Spinal cord (tissue), 10 donors: Measurements from ENCODE around the gene TEX13D. TPM values are rescaled to one million over a fixed set of nuclear protein-coding genes. Genes with fewer than 3 reads are reported as not detected.
"Not testable (repeated sequence)": the region's sequence is repeated elsewhere in the genome, so short reads cannot be mapped to it uniquely, and the experiment has no call there.

Experiments
- DNase-seq, 6 donors: peaks; one replicate each; pipeline versions ENCODE4 v3.0.0 to v3.0.0-alpha.2; 2013 to 2015; ENCODE audit warnings: low spot score in 6 of 6, low read depth in 4 of 6
- H3K27ac ChIP-seq: one replicate; pipeline ENCODE4 v1.5.1; 2013; ENCODE audit warnings: low read depth, low read length, control low read depth
- H3K27me3 ChIP-seq: one replicate; pipeline ENCODE4 v1.6.1; 2013; ENCODE audit warnings: low read length; ENCODE audit not compliant: control insufficient read depth, insufficient read depth
- H3K36me3 ChIP-seq: one replicate; pipeline ENCODE4 v1.6.1; 2013; ENCODE audit warnings: low read length; ENCODE audit not compliant: control insufficient read depth, insufficient read depth
- H3K4me1 ChIP-seq: one replicate; pipeline ENCODE4 v1.6.1; 2013; ENCODE audit warnings: low read length; ENCODE audit not compliant: control insufficient read depth, insufficient read depth
- H3K4me3 ChIP-seq: one replicate; pipeline ENCODE4 v1.5.1; 2013; ENCODE audit warnings: low read depth, low read length, control low read depth
- H3K9me3 ChIP-seq: one replicate; pipeline ENCODE4 v1.6.1; 2013; ENCODE audit warnings: low read length; ENCODE audit not compliant: control insufficient read depth, insufficient read depth
- WGBS: methylation state at CpG from one replicate; pipeline ENCODE4 v1.1.5; 2013; ENCODE audit warnings: missing lambda C conversion rate; ENCODE audit not compliant: insufficient coverage; 5-methylcytosine and 5-hydroxymethylcytosine counted together
- polyA plus RNA-seq, 2 donors: library from polyadenylated mRNA; unstranded; fragments of 120-200 nt; gene quantifications; one replicate each; pipeline ENCODE4 v1.2.1, GENCODE V29; 2013; ENCODE audit not compliant: insufficient read length in 2 of 2
- total RNA-seq, 2 donors: library from RNA; depleted of rRNA in 1 of 2; stranded (reverse); fragments of 120-200 nt in 1 of 2; fragments of >200 nt in 1 of 2; gene quantifications; one replicate each; pipeline versions ENCODE4 v1.2.3 to v1.2.4, GENCODE V29; 2013 to 2014
- donor health status: healthy.

The TEX13D gene
- total and polyA plus RNA-seq, 4 donors: not detected

DNA sequence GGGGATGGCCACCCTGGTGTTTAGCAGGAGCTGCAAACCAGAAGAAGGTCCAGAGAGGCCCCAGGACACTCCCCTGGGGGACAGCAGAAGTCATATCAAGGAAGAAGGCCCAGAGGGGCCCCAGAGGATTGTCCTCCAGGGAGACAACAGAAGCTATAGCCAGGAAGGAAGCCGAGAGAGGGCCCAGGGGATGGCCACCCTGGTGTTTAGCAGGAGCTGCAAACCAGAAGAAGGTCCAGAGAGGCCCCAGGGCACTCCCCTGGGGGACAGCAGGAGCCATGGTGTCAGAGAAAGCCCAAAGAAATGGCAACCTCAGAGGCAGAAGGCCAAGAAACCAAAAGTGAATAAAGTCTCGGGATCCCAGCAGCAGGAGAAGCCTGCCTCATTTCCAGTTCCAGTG lies 2.1 kb downstream of the TEX13D start:
- not testable (repeated sequence) for H3K4me1 ChIP-seq, H3K36me3 ChIP-seq, H3K4me3 ChIP-seq, H3K9me3 ChIP-seq, DNase-seq, H3K27ac ChIP-seq, H3K27me3 ChIP-seq
- WGBS: 56% methylated on average over 2 of the region's 2 CpGs

DNA sequence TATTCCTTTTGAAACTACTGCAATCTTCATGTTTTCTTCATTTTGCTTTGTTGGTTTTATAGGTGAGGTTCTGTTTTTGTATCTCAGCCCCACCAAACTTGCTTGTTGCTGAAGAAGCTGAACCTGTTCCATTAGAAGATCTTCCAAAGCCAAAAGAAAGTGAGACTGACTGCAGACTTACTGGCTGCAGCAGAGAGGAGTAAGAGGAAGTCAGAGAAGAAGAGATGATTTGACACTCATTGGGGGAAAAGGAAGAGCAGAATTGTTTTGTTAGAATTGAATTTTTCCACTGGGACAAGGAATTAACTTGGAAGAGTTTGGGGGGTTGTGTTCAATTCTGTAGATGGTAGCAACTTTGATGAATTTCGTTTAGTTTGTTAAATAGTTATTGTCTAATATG lies 3.1 kb downstream of the TEX13D start:
- DNase-seq: no peak
- H3K36me3 ChIP-seq: peaks cover 4% of the 10 kb centered on the region
- no peak overlapping the region for H3K4me3 ChIP-seq
- no peaks in the 10 kb centered on the region for H3K4me1 ChIP-seq
- no peaks in the 10 kb centered on the region for H3K9me3 ChIP-seq
- H3K27me3 ChIP-seq: no peaks in the 10 kb centered on the region
- WGBS: 20% methylated on average over 1 of the region's 1 CpG
- H3K27ac ChIP-seq: no peak overlapping the region

DNA sequence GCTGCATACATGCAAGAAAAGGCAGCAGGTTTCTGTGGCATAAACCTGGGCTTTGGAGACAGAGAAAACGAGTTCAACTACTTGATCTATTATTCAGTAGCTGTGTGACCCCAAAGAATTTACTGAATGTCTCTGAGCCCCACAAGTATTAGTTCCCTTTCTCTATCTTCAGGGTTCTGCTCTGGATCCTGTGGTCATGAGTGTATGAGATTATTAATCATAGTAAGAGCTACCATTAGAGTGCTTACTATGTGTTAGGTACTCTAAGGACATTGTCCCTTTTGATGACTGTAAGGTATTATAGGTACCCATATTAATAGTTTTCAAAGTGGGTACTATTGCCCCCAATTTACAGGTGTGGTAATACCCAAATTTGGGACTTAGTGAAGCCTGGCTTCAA lies 5.5 kb downstream of the TEX13D start:
- DNase-seq: no peak
- Histone ChIP-seq H3K9me3 (no peaks in the 10 kb centered on the region), H3K4me3 (no peak overlapping the region), H3K4me1 (no peaks in the 10 kb centered on the region), H3K36me3 (peaks cover 3% of the 10 kb centered on the region), H3K27me3 (no peaks in the 10 kb centered on the region), H3K27ac (no peak overlapping the region)
- 20% methylated on average over 1 of the region's 1 CpG for WGBS

DNA sequence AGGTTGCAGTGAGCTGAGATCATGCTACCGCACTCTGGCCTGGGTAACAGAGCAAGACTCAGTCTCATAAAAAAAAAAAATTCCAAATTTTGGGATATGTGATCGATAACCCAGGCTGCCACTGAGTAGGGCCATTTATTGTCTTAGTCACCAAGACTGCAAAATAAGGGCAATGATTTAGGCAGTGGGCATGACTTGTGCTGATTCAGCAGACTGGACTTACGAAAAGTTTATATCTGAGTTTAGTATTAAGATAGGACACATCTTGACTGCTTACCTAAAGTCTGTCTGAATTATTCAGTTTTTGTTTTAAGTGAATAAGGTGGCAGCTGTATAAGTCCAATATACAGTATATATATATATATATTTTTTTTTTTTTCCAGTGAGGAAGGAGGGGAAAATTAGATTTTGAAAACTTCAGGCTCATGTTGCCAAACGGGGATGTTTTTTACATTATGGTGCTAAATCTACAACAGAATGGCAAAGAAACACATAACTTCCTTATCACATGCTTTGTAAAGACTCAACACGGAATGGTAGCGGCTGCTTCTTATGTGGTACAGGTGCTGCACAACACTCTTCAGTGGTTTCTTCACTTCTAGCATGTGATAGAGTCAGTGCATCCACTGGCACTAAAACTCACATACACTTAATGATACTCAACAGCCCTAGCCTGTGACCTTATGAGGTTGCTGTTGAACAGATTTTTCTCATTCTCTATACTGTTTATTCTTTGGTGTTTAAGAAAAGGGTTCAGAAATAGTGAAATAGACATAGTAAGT lies 6.5 kb downstream of the TEX13D start:
- no peak overlapping the region for H3K27ac ChIP-seq
- H3K4me3 ChIP-seq: no peak overlapping the region
- no peaks in the 10 kb centered on the region for H3K36me3 ChIP-seq
- WGBS: 81% methylated on average over 3 of the region's 6 CpGs
- no peaks in the 10 kb centered on the region for H3K9me3 ChIP-seq
- no peak for DNase-seq
- H3K27me3 ChIP-seq: no peaks in the 10 kb centered on the region
- no peaks in the 10 kb centered on the region for H3K4me1 ChIP-seq

DNA sequence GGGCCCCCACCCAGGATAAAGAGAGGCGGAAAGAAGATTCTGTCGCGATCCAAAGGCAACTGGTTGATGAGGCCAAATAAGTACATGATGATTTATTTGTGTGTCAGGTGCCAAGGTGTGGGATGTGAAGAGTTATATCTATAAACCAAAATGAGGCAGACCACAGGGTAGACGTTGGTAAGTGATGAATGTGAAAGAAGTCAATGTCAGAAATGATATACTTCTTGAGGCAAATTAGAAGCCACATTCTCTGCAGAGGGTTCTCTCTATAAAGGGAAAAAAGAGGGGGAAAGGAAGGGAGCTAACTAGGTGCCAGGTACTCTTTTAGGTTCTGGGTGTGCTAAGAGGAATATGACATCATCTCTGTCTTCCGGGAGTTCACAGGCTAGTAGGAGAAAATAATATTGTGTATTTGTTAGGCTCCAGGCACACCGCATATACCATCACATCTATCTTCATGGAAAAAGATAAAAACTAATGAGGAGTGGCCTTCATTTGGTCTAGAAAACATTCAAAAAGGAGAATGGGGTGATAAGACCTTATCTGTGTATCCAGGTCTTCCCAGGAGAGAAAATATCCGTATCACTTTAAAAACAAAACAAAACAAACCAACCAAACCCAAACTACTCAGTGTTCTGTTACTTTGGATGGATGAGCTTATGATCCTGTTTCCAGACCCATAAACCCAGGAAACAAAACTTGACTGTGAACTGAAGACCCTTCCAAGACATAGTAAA lies 9.1 kb downstream of the TEX13D start:
- Histone ChIP-seq H3K36me3 (no peaks in the 10 kb centered on the region), H3K27ac (no peak overlapping the region), H3K9me3 (no peaks in the 10 kb centered on the region), H3K4me3 (no peak overlapping the region), H3K4me1 (no peaks in the 10 kb centered on the region), H3K27me3 (no peaks in the 10 kb centered on the region)
- 61% methylated on average over 4 of the region's 7 CpGs for WGBS
- DNase-seq: no peak

DNA sequence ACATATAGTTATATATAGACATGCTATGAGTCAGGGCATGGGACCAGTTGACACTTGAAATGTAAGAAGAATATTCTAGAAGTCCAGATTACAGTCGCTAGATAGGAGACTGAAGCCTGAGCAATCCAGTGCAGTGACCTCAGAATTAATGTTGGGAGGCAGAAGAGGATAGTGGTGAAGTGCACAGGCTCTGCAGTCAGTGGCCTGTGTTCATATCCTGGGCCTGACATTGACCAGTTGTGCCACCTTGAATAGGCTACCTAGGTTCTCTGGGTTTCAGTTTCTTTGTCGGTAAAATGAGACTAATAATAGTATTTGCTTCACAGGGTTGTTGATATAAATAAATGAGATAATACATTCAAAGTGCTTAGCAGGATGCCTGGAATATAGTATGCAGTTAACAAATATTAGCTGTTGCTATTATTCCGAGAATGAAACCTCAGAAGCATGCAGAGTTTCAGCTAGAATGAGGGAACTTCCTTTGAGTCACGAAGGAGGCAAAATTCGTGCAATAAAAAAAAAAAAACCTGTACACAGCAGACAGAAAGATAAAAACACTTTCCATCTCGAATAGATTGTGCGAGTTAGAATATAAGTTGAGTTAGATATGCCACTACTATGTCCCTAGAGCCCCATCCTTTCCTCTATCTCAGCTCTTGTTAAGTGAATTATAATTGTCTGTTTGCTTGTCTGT lies 9.9 kb downstream of the TEX13D start:
- Histone ChIP-seq H3K36me3 (no peaks in the 10 kb centered on the region), H3K27me3 (no peaks in the 10 kb centered on the region), H3K4me3 (no peak overlapping the region), H3K27ac (no peak overlapping the region), H3K4me1 (no peaks in the 10 kb centered on the region), H3K9me3 (no peaks in the 10 kb centered on the region)
- 50% methylated on average over 1 of the region's 7 CpGs for WGBS
- no peak for DNase-seq

DNA sequence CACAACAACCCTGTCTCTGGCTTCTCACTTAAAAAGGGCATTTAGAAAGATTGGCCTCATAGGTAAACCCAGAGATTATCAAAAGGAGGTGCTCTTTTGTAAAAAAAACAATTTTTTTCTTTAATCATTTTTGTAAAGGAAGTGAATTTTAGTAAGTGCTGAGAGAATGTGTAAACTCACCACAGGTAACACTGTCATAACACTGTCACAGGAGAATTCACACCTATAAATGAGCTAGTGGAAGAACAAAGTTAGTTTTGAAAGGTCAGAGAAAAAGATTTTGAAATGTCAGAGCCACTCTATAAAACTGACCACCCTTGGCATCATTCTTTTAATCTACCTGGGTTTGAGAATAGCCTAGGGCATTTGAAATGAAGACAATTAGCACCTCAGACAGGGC lies 10.6 kb downstream of the TEX13D start:
- Histone ChIP-seq H3K27ac (no peak overlapping the region), H3K4me3 (no peak overlapping the region), H3K4me1 (no peaks in the 10 kb centered on the region), H3K27me3 (no peaks in the 10 kb centered on the region), H3K36me3 (no peaks in the 10 kb centered on the region), H3K9me3 (no peaks in the 10 kb centered on the region)
- no peak for DNase-seq

DNA sequence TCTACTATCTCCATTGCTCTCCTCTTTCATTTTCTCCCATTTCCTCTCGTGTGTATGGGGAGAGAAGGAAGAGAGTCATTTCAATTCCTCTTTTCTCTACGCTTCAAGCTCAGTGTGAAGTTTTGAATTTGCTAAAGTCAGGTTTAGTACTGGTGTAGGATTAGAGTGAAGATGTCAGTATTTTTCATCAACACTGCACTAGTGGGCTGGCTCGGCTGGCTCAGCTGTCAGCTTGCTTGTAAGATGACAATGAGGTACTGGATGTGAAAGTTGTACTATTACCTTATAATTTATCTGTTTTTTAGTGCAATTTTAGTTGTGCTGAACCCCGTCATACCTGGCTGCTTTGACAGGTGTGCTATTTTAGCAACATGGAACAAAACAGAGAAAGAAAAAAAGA lies 11.8 kb downstream of the TEX13D start:
- 50% methylated on average over 1 of the region's 4 CpGs for WGBS
- no peaks in the 10 kb centered on the region for H3K36me3 ChIP-seq
- H3K4me1 ChIP-seq: no peaks in the 10 kb centered on the region
- H3K4me3 ChIP-seq: no peak overlapping the region
- H3K27ac ChIP-seq: no peak overlapping the region
- no peak for DNase-seq
- H3K9me3 ChIP-seq: no peaks in the 10 kb centered on the region
- H3K27me3 ChIP-seq: no peaks in the 10 kb centered on the region

DNA sequence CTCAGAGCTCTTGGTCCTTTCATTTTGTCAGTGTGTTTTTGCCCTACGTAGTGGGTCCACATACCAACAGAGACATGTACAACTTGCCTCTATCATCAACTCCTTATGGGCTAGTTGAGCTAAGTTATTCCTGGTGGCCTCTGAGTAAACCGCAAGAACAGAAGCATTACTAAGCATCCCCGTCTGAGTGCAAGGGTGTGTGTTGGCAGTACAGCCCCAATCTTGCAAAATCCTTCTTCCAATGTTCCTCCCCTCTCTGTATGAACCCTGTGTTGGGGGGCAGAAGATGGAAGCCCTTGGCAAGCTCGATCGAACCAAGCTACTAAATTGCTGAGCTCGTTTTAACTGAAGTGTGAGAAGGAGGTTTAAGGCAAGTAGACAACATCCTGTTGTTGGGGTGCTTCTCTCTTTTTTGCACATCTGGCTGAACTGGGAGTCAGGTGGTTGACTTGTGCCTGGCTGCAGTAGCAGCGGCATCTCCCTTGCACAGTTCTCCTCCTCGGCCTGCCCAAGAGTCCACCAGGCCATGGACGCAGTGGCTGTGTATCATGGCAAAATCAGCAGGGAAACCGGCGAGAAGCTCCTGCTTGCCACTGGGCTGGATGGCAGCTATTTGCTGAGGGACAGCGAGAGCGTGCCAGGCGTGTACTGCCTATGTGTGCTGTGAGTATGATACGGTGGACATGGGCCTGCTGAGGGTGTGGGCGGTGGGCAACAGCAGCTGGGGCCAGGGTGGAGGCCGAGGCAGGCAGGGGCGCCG lies 13.8 kb downstream of the TEX13D start, which contains the start of gene SH2D1A:
TSS of gene SH2D1A (plus strand) at position 447 of the 760 bp plus-strand sequence. CDS start at position 527, 80 bp downstream.
- no peak for DNase-seq
- 83% methylated on average over 17 of the region's 19 CpGs for WGBS
- H3K27me3 ChIP-seq: no peaks in the 10 kb centered on the region

More for the DNA sequence above, 13.8 kb downstream of the TEX13D start, which contains the start of gene SH2D1A:
- Histone ChIP-seq H3K4me3 (no peak within 1 kb of the TSS), H3K9me3 (no peaks in the 10 kb centered on the region), H3K36me3 (no peaks in the 10 kb centered on the region), H3K4me1 (no peaks in the 10 kb centered on the region), H3K27ac (no peak within 1 kb of the TSS)
